Hepatocyte (in vitro differentiated cells): ENCODE measurements around the gene THSD4.

Experiments used
- EZH2 ChIP-seq: fragments of 200-600 bp; sonication (generic); IDR thresholded peaks from 2 replicates; pipeline ENCODE4 v1.6.1; 2016; ENCODE audit warnings: antibody characterized with exemption, mild to moderate bottlenecking, borderline replicate concordance
- TF ChIP-seq, protein P1 (sequence below): fragments of 200-600 bp; sonication (generic); IDR thresholded peaks from 2 replicates; pipeline ENCODE4 v1.5.1; 2016; ENCODE audit warnings: antibody characterized with exemption, mild to moderate bottlenecking; ENCODE audit not compliant: poor library complexity

DNA sequence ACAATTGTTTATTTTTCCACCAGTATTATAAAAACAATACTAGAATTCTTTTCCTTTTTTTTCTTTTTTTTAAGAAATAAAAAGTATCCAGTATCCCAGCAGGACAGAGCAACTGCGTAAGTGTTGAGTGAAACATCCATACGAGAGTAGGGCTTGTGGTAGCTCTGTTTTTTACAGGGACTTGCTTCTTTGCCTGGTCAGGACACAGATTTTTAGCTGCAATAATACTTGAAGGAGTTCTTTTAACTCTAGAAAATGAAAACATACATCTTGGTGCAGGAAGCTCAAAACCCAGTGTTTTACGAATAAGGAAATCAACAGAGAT lies 397.4 kb downstream of the THSD4 start:
- TF ChIP-seq, protein P1, sequence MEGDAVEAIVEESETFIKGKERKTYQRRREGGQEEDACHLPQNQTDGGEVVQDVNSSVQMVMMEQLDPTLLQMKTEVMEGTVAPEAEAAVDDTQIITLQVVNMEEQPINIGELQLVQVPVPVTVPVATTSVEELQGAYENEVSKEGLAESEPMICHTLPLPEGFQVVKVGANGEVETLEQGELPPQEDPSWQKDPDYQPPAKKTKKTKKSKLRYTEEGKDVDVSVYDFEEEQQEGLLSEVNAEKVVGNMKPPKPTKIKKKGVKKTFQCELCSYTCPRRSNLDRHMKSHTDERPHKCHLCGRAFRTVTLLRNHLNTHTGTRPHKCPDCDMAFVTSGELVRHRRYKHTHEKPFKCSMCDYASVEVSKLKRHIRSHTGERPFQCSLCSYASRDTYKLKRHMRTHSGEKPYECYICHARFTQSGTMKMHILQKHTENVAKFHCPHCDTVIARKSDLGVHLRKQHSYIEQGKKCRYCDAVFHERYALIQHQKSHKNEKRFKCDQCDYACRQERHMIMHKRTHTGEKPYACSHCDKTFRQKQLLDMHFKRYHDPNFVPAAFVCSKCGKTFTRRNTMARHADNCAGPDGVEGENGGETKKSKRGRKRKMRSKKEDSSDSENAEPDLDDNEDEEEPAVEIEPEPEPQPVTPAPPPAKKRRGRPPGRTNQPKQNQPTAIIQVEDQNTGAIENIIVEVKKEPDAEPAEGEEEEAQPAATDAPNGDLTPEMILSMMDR = no peak
- TF ChIP-seq EZH2 = no peak
